DOHH2 (cell line): Measurements from ENCODE around the gene OR51A7.
"Not testable (repeated sequence)": the region's sequence is repeated elsewhere in the genome, so short reads cannot be mapped to it uniquely, and the experiment has no call there.

ENCODE experiments used
- H3F3A ChIP-seq: fragments of 200-600 bp; sonication (generic), shearing (Covaris generic); 2 replicates; pipeline ENCODE4 v1.6.0; 2016; ENCODE audit warnings: antibody characterized with exemption, mild to moderate bottlenecking; ENCODE audit not compliant: control insufficient read depth, insufficient read depth
- H3K27ac ChIP-seq: fragments of 200-600 bp; sonication (generic); 2 replicates; pipeline ENCODE4 v1.5.1; 2014; ENCODE audit warnings: low read depth, mild to moderate bottlenecking, low read length, moderate library complexity
- H3K27me3 ChIP-seq: fragments of 200-600 bp; sonication (generic); 2 replicates; pipeline ENCODE4 v1.6.1; 2014; ENCODE audit warnings: mild to moderate bottlenecking, low read length, mixed read lengths; ENCODE audit not compliant: control insufficient read depth
- H3K36me3 ChIP-seq: fragments of 200-600 bp; sonication (generic); 2 replicates; pipeline ENCODE4 v1.6.1; 2014; ENCODE audit warnings: mild to moderate bottlenecking, low read length, moderate library complexity, mixed read lengths; ENCODE audit not compliant: control insufficient read depth
- H3K4me1 ChIP-seq: fragments of 200-600 bp; sonication (generic); 2 replicates; pipeline ENCODE4 v1.6.1; 2014; ENCODE audit warnings: mild to moderate bottlenecking, low read length, mixed read lengths; ENCODE audit not compliant: control insufficient read depth
- H3K4me2 ChIP-seq: fragments of 200-600 bp; sonication (generic); 2 replicates; pipeline ENCODE4 v1.6.0; 2014; ENCODE audit warnings: mild to moderate bottlenecking, low read length, moderate library complexity
- H3K4me3 ChIP-seq: fragments of 200-600 bp; sonication (generic); 2 replicates; pipeline ENCODE4 v1.5.1; 2014; ENCODE audit warnings: mild to moderate bottlenecking, low read length, mixed read lengths
- H3K79me2 ChIP-seq: fragments of 200-600 bp; sonication (generic); 2 replicates; pipeline ENCODE4 v1.6.1; 2014; ENCODE audit warnings: mild to moderate bottlenecking, low read length, mixed read lengths; ENCODE audit not compliant: control insufficient read depth
- H3K9me2 ChIP-seq: fragments of 200-600 bp; sonication (generic); replicated peaks from 2 replicates; pipeline ENCODE4 v1.6.1; 2014; ENCODE audit warnings: mild to moderate bottlenecking, low read length, mixed read lengths; ENCODE audit not compliant: control insufficient read depth
- H3K9me3 ChIP-seq: fragments of 200-600 bp; sonication (generic); 2 replicates; pipeline ENCODE4 v1.6.1; 2014; ENCODE audit warnings: antibody characterized with exemption, low read length, mixed read lengths; ENCODE audit not compliant: control insufficient read depth, insufficient read depth
- H4K20me1 ChIP-seq: fragments of 200-600 bp; sonication (generic); 2 replicates; pipeline ENCODE4 v1.6.0; 2014; ENCODE audit warnings: low read depth, mild to moderate bottlenecking, antibody characterized with exemption, low read length, moderate library complexity; ENCODE audit not compliant: control insufficient read depth, insufficient read depth
- CTCF ChIP-seq: fragments of 200-600 bp; sonication (generic); IDR thresholded peaks from one replicate; pipeline ENCODE4 v1.5.1; 2014; ENCODE audit warnings: antibody characterized with exemption, mild to moderate bottlenecking, low read depth, low read length; ENCODE audit not compliant: poor library complexity, severe bottlenecking
- EZH2phosphoT487 ChIP-seq: fragments of 200-600 bp; sonication (generic); IDR thresholded peaks from 2 replicates; pipeline ENCODE4 v1.6.1; 2017; ENCODE audit warnings: borderline replicate concordance, mild to moderate bottlenecking, antibody characterized with exemption, low read length, moderate library complexity, mixed read lengths

The OR51A7 gene

GRCh38 chr11:4932751-4933150 is 29.2 kb downstream of the OR51A7 start:
- H3K36me3 ChIP-seq = no peaks in the 10 kb centered on the region
- H3F3A ChIP-seq = no peaks in the 10 kb centered on the region
- H3K9me2 ChIP-seq = no peaks in the 10 kb centered on the region
- no peak overlapping the region for H3K27ac ChIP-seq
- H3K27me3 ChIP-seq = no peaks in the 10 kb centered on the region
- no peaks in the 10 kb centered on the region for H4K20me1 ChIP-seq
- no peak overlapping the region for H3K4me2 ChIP-seq
- no peaks in the 10 kb centered on the region for H3K79me2 ChIP-seq
- TF ChIP-seq EZH2phosphoT487 (no peak), CTCF (no peak)
- no peaks in the 10 kb centered on the region for H3K4me1 ChIP-seq
- H3K4me3 ChIP-seq = no peak overlapping the region
- no peaks in the 10 kb centered on the region for H3K9me3 ChIP-seq

GRCh38 chr11:4936745-4937144 is 33.2 kb downstream of the OR51A7 start:
- no peaks in the 10 kb centered on the region for H3K27me3 ChIP-seq
- H3K4me1 ChIP-seq = no peaks in the 10 kb centered on the region
- H3F3A ChIP-seq = no peaks in the 10 kb centered on the region
- H3K9me3 ChIP-seq = no peaks in the 10 kb centered on the region
- no peak overlapping the region for H3K4me3 ChIP-seq
- H3K79me2 ChIP-seq = no peaks in the 10 kb centered on the region
- no peak for TF ChIP-seq CTCF
- TF ChIP-seq EZH2phosphoT487 = no peak
- no peak overlapping the region for H3K27ac ChIP-seq
- no peaks in the 10 kb centered on the region for H3K36me3 ChIP-seq
- H4K20me1 ChIP-seq = no peaks in the 10 kb centered on the region
- H3K9me2 ChIP-seq = no peaks in the 10 kb centered on the region
- no peak overlapping the region for H3K4me2 ChIP-seq

- H3K27me3 ChIP-seq = no peaks in the 10 kb centered on the region
Observed at GRCh38 chr11:4947505-4947904, 43.9 kb downstream of the OR51A7 start, which contains the start of gene OR51A4. OR51A4 (minus strand) TSS chr11:4947605; CDS start chr11:4947100, 505 bp downstream.

GRCh38 chr11:4955613-4956012 is 52.0 kb downstream of the OR51A7 start, which contains the start of gene OR51A2:
OR51A2 (minus strand) TSS chr11:4955713; CDS start chr11:4955713, 0 bp downstream.
- H3K27ac ChIP-seq, H3F3A ChIP-seq, H3K9me3 ChIP-seq, H3K36me3 ChIP-seq, H3K4me2 ChIP-seq, H3K4me1 ChIP-seq, H3K4me3 ChIP-seq, H3K9me2 ChIP-seq, H3K79me2 ChIP-seq, H3K27me3 ChIP-seq, H4K20me1 ChIP-seq: not testable (repeated sequence)

More at GRCh38 chr11:4947505-4947904, 43.9 kb downstream of the OR51A7 start, which contains the start of gene OR51A4:
- H3K4me3 ChIP-seq = no peak within 1 kb of the TSS
- H3K9me2 ChIP-seq = no peaks in the 10 kb centered on the region
- H3K27ac ChIP-seq = no peak within 1 kb of the TSS
- no peaks in the 10 kb centered on the region for H3K4me1 ChIP-seq
- H3K4me2 ChIP-seq = no peak within 1 kb of the TSS
- no peaks in the 10 kb centered on the region for H3K9me3 ChIP-seq
- TF ChIP-seq EZH2phosphoT487 (no peak), CTCF (no peak)
- H3F3A ChIP-seq = no peaks in the 10 kb centered on the region
- H4K20me1 ChIP-seq = no peaks in the 10 kb centered on the region
- H3K79me2 ChIP-seq = no peaks in the 10 kb centered on the region
- no peaks in the 10 kb centered on the region for H3K36me3 ChIP-seq
